GM21619 (cell line): ENCODE data around the gene GSTP1.
A peak's percentile ranks its signal among the peaks of the same experiment; 100 is the strongest.
"Not testable (repeated sequence)": the region's sequence is repeated elsewhere in the genome, so short reads cannot be mapped to it uniquely, and the experiment has no call there.

ENCODE experiments used
- ATAC-seq: cut with Tn5 transposase; IDR thresholded peaks from one replicate; pipeline ENCODE4 v1.9.1; 2021; ENCODE audit not compliant: unreplicated experiment

Gene GSTP1

GRCh38 chr11:67583247-67584204, at the start of gene GSTP1:
Gene GSTP1 (plus strand): TSS chr11:67583812. CDS start chr11:67583844, 32 bp downstream.
- ATAC-seq, result peak; percentile 48

GRCh38 chr11:67534070-67534679, 49.4 kb upstream of the GSTP1 start:
- ATAC-seq, result no peak

GRCh38 chr11:67535561-67535960, 48.1 kb upstream of the GSTP1 start:
- no peak for ATAC-seq

- ATAC-seq, result no peak
Observed at GRCh38 chr11:67538306-67538705, 45.3 kb upstream of the GSTP1 start.

- no peak for ATAC-seq
Observed at GRCh38 chr11:67538823-67539505, 44.6 kb upstream of the GSTP1 start.

GRCh38 chr11:67539550-67539949, 44.1 kb upstream of the GSTP1 start:
- ATAC-seq, result no peak

GRCh38 chr11:67541198-67541597, 42.4 kb upstream of the GSTP1 start:
- ATAC-seq, result no peak

- no peak for ATAC-seq
Observed at GRCh38 chr11:67542169-67542568, 41.4 kb upstream of the GSTP1 start.

- ATAC-seq, result no peak
Observed at GRCh38 chr11:67542971-67543370, 40.6 kb upstream of the GSTP1 start.

GRCh38 chr11:67543585-67543984, 40.0 kb upstream of the GSTP1 start:
- no peak for ATAC-seq

- no peak for ATAC-seq
Observed at GRCh38 chr11:67544616-67545242, 38.9 kb upstream of the GSTP1 start.

GRCh38 chr11:67545280-67545679, 38.3 kb upstream of the GSTP1 start:
- no peak for ATAC-seq

GRCh38 chr11:67548112-67548511, 35.5 kb upstream of the GSTP1 start:
- ATAC-seq, result not testable (repeated sequence)

- ATAC-seq, result no peak
Observed at GRCh38 chr11:67548555-67549110, 35.0 kb upstream of the GSTP1 start.

GRCh38 chr11:67551127-67551526, 32.5 kb upstream of the GSTP1 start:
- no peak for ATAC-seq

GRCh38 chr11:67551697-67552096, 31.9 kb upstream of the GSTP1 start:
- ATAC-seq, result not testable (repeated sequence)

- ATAC-seq, result no peak
Observed at GRCh38 chr11:67556244-67556643, 27.4 kb upstream of the GSTP1 start.

- no peak for ATAC-seq
Observed at GRCh38 chr11:67558084-67558772, 25.4 kb upstream of the GSTP1 start.

GRCh38 chr11:67561971-67562619, 21.5 kb upstream of the GSTP1 start:
- ATAC-seq, result peak; percentile 72
